Measurements from ENCODE around the gene MSX1. TPM values are rescaled to one million over a fixed set of nuclear protein-coding genes. Genes with fewer than 3 reads are reported as not detected.

MSX1 gene
- total and polyA plus RNA-seq, 2 of the 13 experiments (the other 11 are each of a cell fraction or from before 2014, with no cell fraction given), result 12.1 to 14.9 TPM

DNA sequence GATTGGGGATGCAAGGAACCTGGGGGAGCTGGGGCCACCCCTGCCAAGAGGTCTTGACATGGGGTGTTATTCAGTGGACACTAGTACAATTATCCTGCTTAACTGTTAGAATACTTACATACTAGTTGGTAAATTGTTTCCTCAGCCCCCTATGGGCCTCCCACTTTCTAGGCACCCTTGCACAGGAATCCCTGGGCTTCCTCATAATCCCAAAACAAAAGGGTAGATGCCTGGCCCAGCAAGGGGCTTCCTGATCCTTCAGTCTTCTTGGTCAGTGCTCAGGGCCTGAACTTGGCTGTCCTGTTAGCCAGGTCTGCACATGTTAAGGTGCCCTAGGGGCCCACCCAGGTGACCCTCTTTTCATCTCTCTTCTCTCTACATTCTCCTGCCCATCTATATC is 48.7 kb upstream of the MSX1 start:
- no peaks in the 10 kb centered on the region for H3K27me3 ChIP-seq (ENCODE audit: control insufficient read depth in 1 of 2, insufficient read depth in 2 of 2, low read length in 2 of 2)
- no peaks in the 10 kb centered on the region for H3K36me3 ChIP-seq (replicated peaks in 1 of 2; ENCODE audit: control insufficient read depth in 1 of 2, insufficient read depth in 2 of 2, low read length in 2 of 2)
- ChIA-PET POLR2A (no interaction called here), CTCF (ENCODE audit: low intra/inter-chr PET ratio, low total read pairs) (no interaction called here)
- no peak overlapping the region for H3K9ac ChIP-seq (ENCODE audit: insufficient read depth, low read depth, low read length)
- ATAC-seq (no peak), FAIRE-seq (no peak), DNase-seq (ENCODE audit: low spot score) (no peak)
- no peak overlapping the region for H3K4me2 ChIP-seq (ENCODE audit: low read depth, low read length)
- H3K79me2 ChIP-seq (ENCODE audit: insufficient read depth, low read length), result no peaks in the 10 kb centered on the region
- no peak overlapping the region for H3K4me3 ChIP-seq (replicated peaks in 1 of 3; ENCODE audit: insufficient read depth in 1 of 3, low read depth in 2 of 3, low read length in 3 of 3)
- no peak overlapping the region for H2AFZ ChIP-seq (ENCODE audit: low read length)
- no peaks in the 10 kb centered on the region for H3K9me3 ChIP-seq (ENCODE audit: low read length)
- H3K27ac ChIP-seq (ENCODE audit: extremely low read length, insufficient read depth, low read length), result no peak overlapping the region
- H4K20me1 ChIP-seq (ENCODE audit: insufficient read depth, low read length), result no peaks in the 10 kb centered on the region
- no TSS peak for BruUV-seq (replicated peaks)
- peaks cover 29% of the 10 kb centered on the region for H3K4me1 ChIP-seq (ENCODE audit: insufficient read depth, low read length)
- intact Hi-C loops (cut with micrococcal nuclease; ENCODE audit: unreplicated experiment) (no loop called here), in situ Hi-C loops (cut with HindIII; ENCODE audit: extremely low pct_ligation_motif_present, low pct_unique_long_range_greater_than_20kb) (no loop called here)
- TF ChIP-seq ZNF616 (CRISPR knock-in tag; IDR thresholded peaks at IDR 0.05; ENCODE audit: low read depth) (no peak), KDM5A (IDR thresholded peaks at IDR 0.05; ENCODE audit: borderline replicate concordance, low read length) (no peak), ZMYM3 (CRISPR knock-in tag; IDR thresholded peaks at IDR 0.05) (no peak), CBX1 (IDR thresholded peaks at IDR 0.05; ENCODE audit: low read depth) (no peak), AGO1 (IDR thresholded peaks at IDR 0.05; ENCODE audit: low read depth, low read length, poor library complexity, severe bottlenecking) (no peak), ZNF639 (CRISPR knock-in tag; conservative IDR thresholded peaks at IDR 0.05) (no peak), RARG (CRISPR knock-in tag; IDR thresholded peaks at IDR 0.05; ENCODE audit: low read depth) (no peak), ZNF788 (CRISPR knock-in tag; IDR thresholded peaks at IDR 0.05; ENCODE audit: borderline replicate concordance) (no peak), RAD51 (IDR thresholded peaks at IDR 0.05; ENCODE audit: borderline replicate concordance) (no peak), BCLAF1 (IDR thresholded peaks at IDR 0.05) (no peak)
- TF ChIP-seq, protein P1, sequence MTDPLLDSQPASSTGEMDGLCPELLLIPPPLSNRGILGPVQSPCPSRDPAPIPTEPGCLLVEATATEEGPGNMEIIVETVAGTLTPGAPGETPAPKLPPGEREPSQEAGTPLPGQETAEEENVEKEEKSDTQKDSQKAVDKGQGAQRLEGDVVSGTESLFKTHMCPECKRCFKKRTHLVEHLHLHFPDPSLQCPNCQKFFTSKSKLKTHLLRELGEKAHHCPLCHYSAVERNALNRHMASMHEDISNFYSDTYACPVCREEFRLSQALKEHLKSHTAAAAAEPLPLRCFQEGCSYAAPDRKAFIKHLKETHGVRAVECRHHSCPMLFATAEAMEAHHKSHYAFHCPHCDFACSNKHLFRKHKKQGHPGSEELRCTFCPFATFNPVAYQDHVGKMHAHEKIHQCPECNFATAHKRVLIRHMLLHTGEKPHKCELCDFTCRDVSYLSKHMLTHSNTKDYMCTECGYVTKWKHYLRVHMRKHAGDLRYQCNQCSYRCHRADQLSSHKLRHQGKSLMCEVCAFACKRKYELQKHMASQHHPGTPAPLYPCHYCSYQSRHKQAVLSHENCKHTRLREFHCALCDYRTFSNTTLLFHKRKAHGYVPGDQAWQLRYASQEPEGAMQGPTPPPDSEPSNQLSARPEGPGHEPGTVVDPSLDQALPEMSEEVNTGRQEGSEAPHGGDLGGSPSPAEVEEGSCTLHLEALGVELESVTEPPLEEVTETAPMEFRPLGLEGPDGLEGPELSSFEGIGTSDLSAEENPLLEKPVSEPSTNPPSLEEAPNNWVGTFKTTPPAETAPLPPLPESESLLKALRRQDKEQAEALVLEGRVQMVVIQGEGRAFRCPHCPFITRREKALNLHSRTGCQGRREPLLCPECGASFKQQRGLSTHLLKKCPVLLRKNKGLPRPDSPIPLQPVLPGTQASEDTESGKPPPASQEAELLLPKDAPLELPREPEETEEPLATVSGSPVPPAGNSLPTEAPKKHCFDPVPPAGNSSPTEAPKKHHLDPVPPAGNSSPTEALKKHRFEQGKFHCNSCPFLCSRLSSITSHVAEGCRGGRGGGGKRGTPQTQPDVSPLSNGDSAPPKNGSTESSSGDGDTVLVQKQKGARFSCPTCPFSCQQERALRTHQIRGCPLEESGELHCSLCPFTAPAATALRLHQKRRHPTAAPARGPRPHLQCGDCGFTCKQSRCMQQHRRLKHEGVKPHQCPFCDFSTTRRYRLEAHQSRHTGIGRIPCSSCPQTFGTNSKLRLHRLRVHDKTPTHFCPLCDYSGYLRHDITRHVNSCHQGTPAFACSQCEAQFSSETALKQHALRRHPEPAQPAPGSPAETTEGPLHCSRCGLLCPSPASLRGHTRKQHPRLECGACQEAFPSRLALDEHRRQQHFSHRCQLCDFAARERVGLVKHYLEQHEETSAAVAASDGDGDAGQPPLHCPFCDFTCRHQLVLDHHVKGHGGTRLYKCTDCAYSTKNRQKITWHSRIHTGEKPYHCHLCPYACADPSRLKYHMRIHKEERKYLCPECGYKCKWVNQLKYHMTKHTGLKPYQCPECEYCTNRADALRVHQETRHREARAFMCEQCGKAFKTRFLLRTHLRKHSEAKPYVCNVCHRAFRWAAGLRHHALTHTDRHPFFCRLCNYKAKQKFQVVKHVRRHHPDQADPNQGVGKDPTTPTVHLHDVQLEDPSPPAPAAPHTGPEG (CRISPR knock-in tag; IDR thresholded peaks at IDR 0.05), result no peak
